Kidney capillary endothelial cell (primary cell): ENCODE data around the gene HOXC11.

Source experiments
- DNase-seq: peaks from one replicate; pipeline ENCODE4 v3.0.0-alpha.2; 2018; ENCODE audit warnings: low spot score

Gene HOXC11

GRCh38 chr12:53956914-53957536, 15.9 kb upstream of the HOXC11 start:
- DNase-seq = no peak

- DNase-seq = no peak
These were observed 14.8 kb upstream of the HOXC11 start for GRCh38 chr12:53958128-53958527.

- no peak for DNase-seq
These were observed 13.6 kb upstream of the HOXC11 start for GRCh38 chr12:53959314-53959713.

GRCh38 chr12:53960187-53961024, 12.5 kb upstream of the HOXC11 start:
- no peak for DNase-seq

GRCh38 chr12:53961025-53961761, 11.7 kb upstream of the HOXC11 start:
- DNase-seq = no peak

GRCh38 chr12:53963005-53963404, 9.9 kb upstream of the HOXC11 start:
- no peak for DNase-seq

- DNase-seq = no peak
These were observed 9.3 kb upstream of the HOXC11 start for GRCh38 chr12:53963434-53964314.

- no peak for DNase-seq
These were observed 8.6 kb upstream of the HOXC11 start for GRCh38 chr12:53964315-53964713.

- no peak for DNase-seq
These were observed 7.4 kb upstream of the HOXC11 start for GRCh38 chr12:53965281-53966084.

- no peak for DNase-seq
These were observed 6.9 kb upstream of the HOXC11 start for GRCh38 chr12:53966085-53966384.

- no peak for DNase-seq
These were observed 6.4 kb upstream of the HOXC11 start for GRCh38 chr12:53966385-53967133.

- no peak for DNase-seq
These were observed 5.5 kb upstream of the HOXC11 start for GRCh38 chr12:53967421-53967925.

- DNase-seq = no peak
These were observed 4.5 kb upstream of the HOXC11 start for GRCh38 chr12:53968214-53969127.

- no peak for DNase-seq
These were observed 3.2 kb upstream of the HOXC11 start for GRCh38 chr12:53969588-53970259.

- DNase-seq = no peak
These were observed 2.5 kb upstream of the HOXC11 start for GRCh38 chr12:53970451-53970850.

GRCh38 chr12:53971129-53971528, 1.8 kb upstream of the HOXC11 start:
- no peak for DNase-seq

- DNase-seq = no peak
These were observed 1.2 kb upstream of the HOXC11 start for GRCh38 chr12:53971686-53972085.

- no peak for DNase-seq
These were observed 699 bp upstream of the HOXC11 start for GRCh38 chr12:53972152-53972702.
